ENCODE measurements around the gene COL20A1.
"Not testable (repeated sequence)": the region's sequence is repeated elsewhere in the genome, so short reads cannot be mapped to it uniquely, and the experiment has no call there.

- not testable (repeated sequence) for TF ChIP-seq CTCF (conservative IDR thresholded peaks at IDR 0.05; ENCODE audit: low read depth, low read length); EZH2 (IDR thresholded peaks at IDR 0.05; ENCODE audit: low read length, unreplicated experiment)
Observed at GRCh38 chr20:63379872-63380271, 86.9 kb downstream of the COL20A1 start.
